Measurements from ENCODE around the gene SLC23A2. TPM values are rescaled to one million over a fixed set of nuclear protein-coding genes. Genes with fewer than 3 reads are reported as not detected.
"Not testable (repeated sequence)": the region's sequence is repeated elsewhere in the genome, so short reads cannot be mapped to it uniquely, and the experiment has no call there.

SLC23A2 gene
- total RNA-seq, 2 donors from 2014 or later = 4.6 to 5.1 TPM

GRCh38 chr20:4883546-4883945 is 117.8 kb downstream of the SLC23A2 start:
- no peaks in the 10 kb centered on the region for H3K27me3 ChIP-seq
- no peak overlapping the region for H3K4me3 ChIP-seq
- DNase-seq = no peak
- no peaks in the 10 kb centered on the region for H3K4me1 ChIP-seq
- H3K9me3 ChIP-seq = no peaks in the 10 kb centered on the region
- H3K36me3 ChIP-seq = no peaks in the 10 kb centered on the region
- no peak overlapping the region for H3K9ac ChIP-seq (ENCODE audit: low read depth in 2 of 2, low read length in 2 of 2)
- TF ChIP-seq, protein P1, sequence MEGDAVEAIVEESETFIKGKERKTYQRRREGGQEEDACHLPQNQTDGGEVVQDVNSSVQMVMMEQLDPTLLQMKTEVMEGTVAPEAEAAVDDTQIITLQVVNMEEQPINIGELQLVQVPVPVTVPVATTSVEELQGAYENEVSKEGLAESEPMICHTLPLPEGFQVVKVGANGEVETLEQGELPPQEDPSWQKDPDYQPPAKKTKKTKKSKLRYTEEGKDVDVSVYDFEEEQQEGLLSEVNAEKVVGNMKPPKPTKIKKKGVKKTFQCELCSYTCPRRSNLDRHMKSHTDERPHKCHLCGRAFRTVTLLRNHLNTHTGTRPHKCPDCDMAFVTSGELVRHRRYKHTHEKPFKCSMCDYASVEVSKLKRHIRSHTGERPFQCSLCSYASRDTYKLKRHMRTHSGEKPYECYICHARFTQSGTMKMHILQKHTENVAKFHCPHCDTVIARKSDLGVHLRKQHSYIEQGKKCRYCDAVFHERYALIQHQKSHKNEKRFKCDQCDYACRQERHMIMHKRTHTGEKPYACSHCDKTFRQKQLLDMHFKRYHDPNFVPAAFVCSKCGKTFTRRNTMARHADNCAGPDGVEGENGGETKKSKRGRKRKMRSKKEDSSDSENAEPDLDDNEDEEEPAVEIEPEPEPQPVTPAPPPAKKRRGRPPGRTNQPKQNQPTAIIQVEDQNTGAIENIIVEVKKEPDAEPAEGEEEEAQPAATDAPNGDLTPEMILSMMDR (IDR thresholded peaks at IDR 0.05) = no peak
- intact Hi-C loops (cut with DNase I) = no loop called here
- H3K27ac ChIP-seq = no peak overlapping the region

- Histone ChIP-seq H3K36me3 (no peaks in the 10 kb centered on the region), H3K4me1 (no peaks in the 10 kb centered on the region), H3K27me3 (no peaks in the 10 kb centered on the region), H3K27ac (no peak overlapping the region), H3K4me3 (no peak overlapping the region), H3K9ac (ENCODE audit: low read depth in 2 of 2, low read length in 2 of 2) (no peak overlapping the region), H3K9me3 (no peaks in the 10 kb centered on the region)
- no peak for DNase-seq
- intact Hi-C loops (cut with DNase I) = no loop called here
- TF ChIP-seq, protein P1 (IDR thresholded peaks at IDR 0.05) = no peak
These were observed 118.3 kb downstream of the SLC23A2 start for GRCh38 chr20:4883051-4883450.

- Histone ChIP-seq H3K4me3 (no peak overlapping the region), H3K27me3 (no peaks in the 10 kb centered on the region), H3K36me3 (no peaks in the 10 kb centered on the region), H3K9ac (ENCODE audit: low read depth in 2 of 2, low read length in 2 of 2) (no peak overlapping the region), H3K9me3 (no peaks in the 10 kb centered on the region), H3K4me1 (no peaks in the 10 kb centered on the region), H3K27ac (no peak overlapping the region)
- TF ChIP-seq, protein P1 (IDR thresholded peaks at IDR 0.05) = no peak
- DNase-seq = no peak
- intact Hi-C loops (cut with DNase I) = no loop called here
These were observed 120.1 kb downstream of the SLC23A2 start for GRCh38 chr20:4881006-4881730.

DNA sequence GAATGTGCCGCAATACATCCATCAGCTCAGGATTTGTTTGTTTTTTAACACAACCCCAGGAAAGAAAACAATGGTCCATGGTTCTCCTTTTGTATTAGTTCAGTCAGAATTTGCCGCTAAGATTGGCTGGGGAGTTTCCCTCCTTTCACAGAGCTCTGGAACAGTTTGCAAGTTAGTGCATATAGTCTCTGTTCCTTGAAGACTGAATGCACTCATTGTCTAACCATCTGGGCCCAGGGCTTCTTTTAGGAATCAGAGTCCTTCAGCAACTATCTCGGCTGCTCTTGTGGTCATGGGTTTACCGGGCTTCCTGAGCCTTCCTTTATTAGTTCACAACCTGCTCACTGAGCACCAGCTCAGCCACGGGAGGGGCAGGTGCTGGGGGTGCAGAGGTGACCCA is 121.3 kb downstream of the SLC23A2 start:
- Histone ChIP-seq H3K27me3 (no peaks in the 10 kb centered on the region), H3K4me3 (no peak overlapping the region), H3K4me1 (no peaks in the 10 kb centered on the region), H3K9ac (ENCODE audit: low read depth in 2 of 2, low read length in 2 of 2) (no peak overlapping the region), H3K36me3 (no peaks in the 10 kb centered on the region), H3K27ac (no peak overlapping the region), H3K9me3 (no peaks in the 10 kb centered on the region)
- intact Hi-C loops (cut with DNase I) = no loop called here
- TF ChIP-seq, protein P1 (IDR thresholded peaks at IDR 0.05) = no peak
- no peak for DNase-seq

- intact Hi-C loops (cut with DNase I); DNase-seq; H3K4me3 ChIP-seq; H3K36me3 ChIP-seq; H3K27me3 ChIP-seq; H3K9ac ChIP-seq (ENCODE audit: low read depth in 2 of 2, low read length in 2 of 2); H3K27ac ChIP-seq; H3K9me3 ChIP-seq; H3K4me1 ChIP-seq: not testable (repeated sequence)
These were observed 123.2 kb downstream of the SLC23A2 start for GRCh38 chr20:4878099-4878498.

DNA sequence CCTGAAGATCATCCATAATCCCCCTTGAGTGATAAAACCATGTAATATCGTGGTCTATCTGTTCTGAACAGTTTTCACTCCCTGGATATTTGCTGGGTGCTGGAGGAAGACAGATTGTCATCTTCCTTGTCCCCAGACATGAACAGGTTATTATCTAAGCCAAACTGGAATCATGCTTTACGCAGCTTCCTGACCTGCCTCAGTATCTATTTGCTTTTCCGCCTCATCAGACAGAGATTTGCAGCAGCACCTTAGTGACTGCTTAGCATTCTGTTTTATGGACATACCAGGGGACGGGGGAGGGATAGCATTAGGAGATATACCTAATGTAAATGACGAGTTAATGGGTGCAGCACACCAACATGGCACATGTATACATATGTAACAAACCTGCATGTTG is 124.6 kb downstream of the SLC23A2 start:
- Histone ChIP-seq H3K4me1 (no peaks in the 10 kb centered on the region), H3K27ac (no peak overlapping the region), H3K4me3 (no peak overlapping the region), H3K9ac (ENCODE audit: low read depth in 2 of 2, low read length in 2 of 2) (no peak overlapping the region), H3K36me3 (no peaks in the 10 kb centered on the region), H3K9me3 (no peaks in the 10 kb centered on the region), H3K27me3 (no peaks in the 10 kb centered on the region)
- DNase-seq = no peak
- intact Hi-C loops (cut with DNase I) = no loop called here
- TF ChIP-seq, protein P1 (IDR thresholded peaks at IDR 0.05) = no peak

Measured in colonic mucosa (tissue), 4 donors.